ENCODE results near the gene IFRD2.
"Not testable (repeated sequence)": the region's sequence is repeated elsewhere in the genome, so short reads cannot be mapped to it uniquely, and the experiment has no call there.

The IFRD2 gene

GRCh38 chr3:50279255-50280016 is 12.8 kb downstream of the IFRD2 start:
- no peak for DNase-seq

DNA sequence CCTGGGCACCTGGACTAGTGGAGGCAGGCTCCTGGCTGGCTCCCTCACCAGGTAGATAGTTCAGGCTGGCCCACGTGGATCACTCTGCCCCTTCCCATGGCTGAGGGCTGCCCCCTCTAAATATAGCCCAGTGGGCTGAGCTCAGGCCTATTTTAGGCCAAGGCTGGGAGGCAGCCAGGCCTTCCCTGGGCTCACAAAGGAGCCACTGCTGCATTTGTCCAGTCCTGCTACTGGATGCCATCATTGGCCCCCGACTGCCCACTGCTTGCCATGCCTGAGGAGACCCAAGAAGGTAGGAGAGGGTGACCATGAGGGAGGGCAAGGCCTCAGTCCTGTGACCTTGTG is 13.4 kb downstream of the IFRD2 start, which contains the start of gene LSMEM2:
Gene LSMEM2, plus strand, starts transcription at position 208 of the 345 bp plus-strand sequence. Its CDS starts 27 bp downstream, at position 235.
- DNase-seq, result no peak

- no peak for DNase-seq
These were observed 13.9 kb downstream of the IFRD2 start for GRCh38 chr3:50278123-50278879.

- no peak for DNase-seq
These were observed 15.5 kb downstream of the IFRD2 start for GRCh38 chr3:50276762-50277101.

DNA sequence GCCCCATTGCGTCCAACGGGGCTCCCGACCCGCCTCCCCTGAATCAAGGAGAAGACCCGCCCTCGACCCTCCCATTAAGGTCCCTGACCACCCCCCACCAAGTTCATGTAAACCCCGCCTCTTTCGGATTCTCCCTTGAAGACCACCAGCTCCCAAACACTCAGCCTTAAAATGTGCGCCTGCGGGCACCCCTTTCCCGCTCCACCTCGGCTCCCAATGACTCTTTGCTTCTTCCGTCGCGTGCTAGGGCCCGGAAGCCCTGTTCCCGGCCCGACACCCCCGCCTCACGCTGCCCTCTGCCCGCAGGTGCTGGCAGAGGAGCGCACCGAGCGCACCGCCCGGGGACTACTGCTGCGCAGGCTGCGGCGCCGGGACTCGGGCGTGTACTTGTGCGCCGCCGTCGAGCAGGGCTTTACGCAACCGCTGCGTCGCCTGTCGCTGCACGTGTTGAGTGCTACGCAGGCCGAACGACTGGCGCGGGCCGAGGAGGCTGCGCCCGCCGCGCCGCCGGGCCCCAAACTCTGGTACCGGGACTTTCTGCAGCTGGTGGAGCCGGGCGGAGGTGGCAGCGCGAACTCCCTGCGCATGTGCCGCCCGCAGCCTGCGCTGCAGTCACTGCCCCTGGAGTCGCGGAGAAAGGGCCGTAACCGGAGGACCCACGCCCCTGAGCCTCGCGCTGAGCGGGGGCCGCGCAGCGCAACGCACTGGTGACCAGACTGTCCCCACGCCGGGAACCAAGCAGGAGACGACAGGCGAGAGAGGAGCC is 16.1 kb downstream of the IFRD2 start:
- DNase-seq, result peak; percentile 24

DNA sequence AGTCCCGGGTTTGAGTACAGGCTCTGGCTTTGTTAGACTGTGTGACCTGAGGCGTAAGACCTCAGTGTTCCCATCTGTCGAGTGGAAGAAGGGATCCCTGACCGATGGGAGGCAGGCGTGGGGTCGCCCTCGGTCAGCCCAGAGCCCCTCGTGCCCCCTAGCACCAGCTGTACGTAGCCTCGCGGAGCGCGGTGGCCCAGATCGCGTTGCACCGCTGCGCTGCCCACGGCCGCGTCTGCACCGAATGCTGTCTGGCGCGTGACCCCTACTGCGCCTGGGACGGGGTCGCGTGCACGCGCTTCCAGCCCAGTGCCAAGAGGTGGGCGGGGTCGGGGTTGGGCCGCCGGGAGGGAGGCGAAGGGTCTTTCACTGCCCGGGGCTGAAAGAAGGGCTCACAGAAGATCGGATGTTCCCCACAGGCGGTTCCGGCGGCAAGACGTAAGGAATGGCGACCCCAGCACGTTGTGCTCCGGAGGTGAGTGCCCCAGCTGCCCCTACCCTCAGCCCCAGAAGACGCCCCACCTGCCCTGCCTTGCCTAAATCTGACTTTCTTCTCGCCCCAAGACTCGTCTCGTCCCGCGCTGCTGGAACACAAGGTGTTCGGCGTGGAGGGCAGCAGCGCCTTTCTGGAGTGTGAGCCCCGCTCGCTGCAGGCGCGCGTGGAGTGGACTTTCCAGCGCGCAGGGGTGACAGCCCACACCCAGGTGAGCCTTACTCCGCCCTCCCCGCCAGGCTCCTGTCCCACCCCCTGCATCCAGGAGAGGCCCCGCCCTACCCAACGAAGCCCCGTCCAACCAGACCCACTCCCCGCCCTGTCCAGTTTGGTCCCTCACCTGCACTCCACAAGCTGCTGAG is 16.9 kb downstream of the IFRD2 start:
- DNase-seq, result no peak

DNA sequence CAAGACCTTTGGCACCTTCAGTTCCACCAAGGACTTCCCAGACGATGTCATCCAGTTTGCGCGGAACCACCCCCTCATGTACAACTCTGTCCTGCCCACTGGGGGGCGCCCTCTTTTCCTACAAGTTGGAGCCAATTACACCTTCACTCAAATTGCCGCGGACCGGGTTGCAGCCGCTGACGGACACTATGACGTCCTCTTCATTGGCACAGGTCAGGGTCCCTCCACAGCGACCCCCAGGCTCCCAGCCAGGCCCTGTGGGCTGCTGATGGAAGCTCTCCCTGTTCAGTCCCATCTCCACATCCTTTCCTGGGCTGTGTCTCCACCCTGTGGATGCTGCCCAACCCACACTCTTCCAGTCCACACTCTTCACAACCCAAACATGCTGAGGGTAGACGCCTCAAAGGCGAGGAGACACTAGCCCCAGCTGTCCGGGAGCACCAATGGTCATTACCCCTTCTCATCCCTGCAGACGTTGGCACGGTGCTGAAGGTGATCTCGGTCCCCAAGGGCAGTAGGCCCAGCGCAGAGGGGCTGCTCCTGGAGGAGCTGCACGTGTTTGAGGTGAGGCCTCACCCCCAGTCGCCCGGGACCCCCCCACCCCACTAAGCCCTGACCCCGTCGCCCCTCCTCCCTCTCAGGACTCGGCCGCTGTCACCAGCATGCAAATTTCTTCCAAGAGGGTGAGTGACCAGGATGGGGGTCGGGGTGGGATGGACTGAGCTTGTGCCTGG is 17.7 kb downstream of the IFRD2 start:
- DNase-seq, result peak; percentile 66

DNA sequence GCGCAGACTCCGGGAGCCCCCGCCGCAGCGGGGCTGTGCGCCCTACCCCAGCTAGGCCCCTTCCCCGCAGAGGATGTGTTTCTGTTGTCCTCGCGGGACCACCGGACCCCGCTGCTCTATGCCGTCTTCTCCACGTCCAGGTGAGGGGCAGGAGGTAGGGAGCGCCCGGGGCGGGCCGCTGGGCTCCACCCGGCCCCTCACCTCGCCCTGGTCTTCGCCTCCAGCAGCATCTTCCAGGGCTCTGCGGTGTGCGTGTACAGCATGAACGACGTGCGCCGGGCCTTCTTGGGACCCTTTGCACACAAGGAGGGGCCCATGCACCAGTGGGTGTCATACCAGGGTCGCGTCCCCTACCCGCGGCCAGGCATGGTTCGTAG is 18.6 kb downstream of the IFRD2 start:
- DNase-seq, result no peak

DNA sequence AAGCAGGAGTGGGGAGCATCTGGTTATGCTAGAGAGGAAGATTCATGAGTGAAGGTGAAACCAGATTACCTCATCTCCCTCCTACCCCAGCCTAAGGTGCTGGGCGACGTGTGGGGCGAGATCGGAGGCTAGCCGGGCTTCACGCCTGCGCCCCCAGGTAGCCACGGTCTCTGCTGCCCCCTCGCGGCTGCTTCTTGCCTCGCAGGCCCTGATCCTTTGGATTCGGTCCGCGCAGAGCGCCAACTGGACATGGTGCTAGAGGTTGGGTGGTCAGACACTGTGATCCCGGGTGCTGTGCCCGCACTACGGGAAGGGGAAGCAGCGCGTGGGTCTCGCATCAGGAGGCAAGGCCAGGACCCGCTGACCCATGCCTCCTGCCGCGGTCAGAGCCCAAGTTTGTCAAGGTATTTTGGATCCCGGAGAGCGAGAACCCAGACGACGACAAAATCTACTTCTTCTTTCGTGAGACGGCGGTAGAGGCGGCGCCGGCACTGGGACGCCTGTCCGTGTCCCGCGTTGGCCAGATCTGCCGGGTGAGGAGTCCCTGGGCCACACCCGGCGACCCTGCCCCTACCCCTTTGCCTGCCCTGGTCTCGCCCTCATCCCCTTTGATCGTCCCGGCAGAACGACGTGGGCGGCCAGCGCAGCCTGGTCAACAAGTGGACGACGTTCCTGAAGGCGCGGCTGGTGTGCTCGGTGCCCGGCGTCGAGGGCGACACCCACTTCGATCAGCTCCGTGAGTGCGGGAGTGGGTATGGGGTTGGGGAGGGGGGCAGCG is 19.1 kb downstream of the IFRD2 start:
- peak; percentile 76 for DNase-seq

GRCh38 chr3:50272538-50272910 is 19.7 kb downstream of the IFRD2 start:
- DNase-seq, result not testable (repeated sequence)

DNA sequence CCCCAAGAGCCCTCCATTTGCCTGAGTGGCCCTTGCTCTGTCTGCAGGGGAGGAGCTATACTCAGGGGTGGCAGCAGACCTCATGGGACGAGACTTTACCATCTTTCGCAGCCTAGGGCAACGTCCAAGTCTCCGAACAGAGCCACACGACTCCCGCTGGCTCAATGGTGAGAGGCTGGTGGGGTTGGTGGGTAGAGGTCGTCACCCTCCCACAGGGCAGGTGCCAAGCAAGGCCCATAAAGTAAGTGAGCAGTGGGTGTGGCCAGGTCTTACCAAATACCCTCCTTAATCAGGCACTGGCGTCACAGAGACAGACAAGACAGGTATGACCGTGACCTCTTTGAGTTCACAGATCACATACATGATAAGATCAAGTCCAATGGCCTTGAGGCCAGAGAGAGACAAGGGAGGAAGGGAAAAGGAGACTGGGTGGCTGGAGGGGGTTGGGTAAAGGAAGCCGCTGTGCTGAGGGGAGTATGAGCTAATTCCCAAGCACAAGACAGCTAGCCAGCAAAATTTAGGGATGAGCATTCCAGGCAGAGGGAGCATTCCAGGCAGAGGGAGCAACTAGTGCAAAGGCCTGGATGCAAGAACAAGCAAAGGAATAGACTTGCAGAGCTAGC is 20.8 kb downstream of the IFRD2 start:
- DNase-seq, result no peak

- DNase-seq, result no peak
These were observed 21.6 kb downstream of the IFRD2 start for GRCh38 chr3:50270422-50271224.

DNA sequence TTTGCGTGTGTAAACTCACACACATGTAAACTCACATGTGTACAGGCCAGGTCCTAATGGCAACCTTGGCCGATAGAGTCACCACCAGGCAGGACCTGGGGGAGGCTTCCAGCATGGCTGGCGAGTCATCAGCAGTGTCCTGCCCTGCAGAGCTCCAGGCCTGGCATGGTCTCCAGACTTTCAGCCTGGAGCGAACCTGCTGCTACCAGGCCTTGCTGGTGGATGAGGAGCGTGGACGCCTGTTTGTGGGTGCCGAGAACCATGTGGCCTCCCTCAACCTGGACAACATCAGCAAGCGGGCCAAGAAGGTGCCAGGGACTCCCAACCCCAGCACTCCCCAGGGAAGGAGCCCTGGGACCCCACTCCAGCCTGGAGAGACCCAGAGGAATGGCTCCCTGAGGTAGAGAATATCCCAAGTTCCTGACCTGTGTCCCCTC is 22.2 kb downstream of the IFRD2 start:
- DNase-seq, result no peak

DNA sequence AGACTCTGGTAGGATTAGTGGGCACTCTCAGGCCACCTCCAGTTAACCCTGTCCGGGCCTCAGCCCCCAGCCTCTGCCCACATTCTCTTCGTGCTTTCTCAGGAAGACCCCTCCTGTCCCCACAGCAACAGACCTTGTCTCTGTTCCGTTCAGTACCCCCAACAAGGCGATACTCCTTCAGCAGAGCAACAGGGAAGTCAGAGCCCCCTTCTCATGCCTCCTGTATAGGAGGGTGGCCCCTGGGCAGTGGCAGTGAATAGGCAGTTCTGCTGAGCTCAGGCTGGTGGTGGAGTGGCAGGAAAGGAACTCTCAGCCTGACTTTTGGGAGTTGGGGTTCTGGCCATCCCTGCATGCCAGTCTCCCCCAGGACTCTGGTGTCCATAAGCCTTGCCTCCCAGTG is 22.8 kb downstream of the IFRD2 start:
- no peak for DNase-seq

GRCh38 chr3:50268703-50269451 is 23.4 kb downstream of the IFRD2 start, which contains the start of gene SEMA3B:
TSS of gene SEMA3B (plus strand) at chr3:50269147. CDS start at chr3:50269241, 94 bp downstream.
- DNase-seq, result no peak

DNA sequence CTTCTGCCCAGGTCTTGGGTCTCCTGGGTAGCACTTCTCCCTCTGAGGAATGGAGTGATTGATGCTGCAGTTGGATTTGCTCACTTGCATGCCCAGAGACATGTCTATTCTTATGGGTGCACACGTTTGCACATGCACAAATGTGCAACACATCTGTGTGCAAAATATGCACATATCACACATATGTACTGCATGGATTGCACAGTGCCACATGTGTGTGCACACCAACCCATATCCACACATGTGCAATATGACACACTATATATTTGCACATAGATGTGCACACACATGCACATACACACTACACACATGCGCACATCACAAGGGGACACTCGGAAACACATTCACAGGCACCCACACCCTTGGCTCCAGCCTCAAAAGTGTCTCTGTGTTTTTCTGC is 24.0 kb downstream of the IFRD2 start:
- no peak for DNase-seq

DNA sequence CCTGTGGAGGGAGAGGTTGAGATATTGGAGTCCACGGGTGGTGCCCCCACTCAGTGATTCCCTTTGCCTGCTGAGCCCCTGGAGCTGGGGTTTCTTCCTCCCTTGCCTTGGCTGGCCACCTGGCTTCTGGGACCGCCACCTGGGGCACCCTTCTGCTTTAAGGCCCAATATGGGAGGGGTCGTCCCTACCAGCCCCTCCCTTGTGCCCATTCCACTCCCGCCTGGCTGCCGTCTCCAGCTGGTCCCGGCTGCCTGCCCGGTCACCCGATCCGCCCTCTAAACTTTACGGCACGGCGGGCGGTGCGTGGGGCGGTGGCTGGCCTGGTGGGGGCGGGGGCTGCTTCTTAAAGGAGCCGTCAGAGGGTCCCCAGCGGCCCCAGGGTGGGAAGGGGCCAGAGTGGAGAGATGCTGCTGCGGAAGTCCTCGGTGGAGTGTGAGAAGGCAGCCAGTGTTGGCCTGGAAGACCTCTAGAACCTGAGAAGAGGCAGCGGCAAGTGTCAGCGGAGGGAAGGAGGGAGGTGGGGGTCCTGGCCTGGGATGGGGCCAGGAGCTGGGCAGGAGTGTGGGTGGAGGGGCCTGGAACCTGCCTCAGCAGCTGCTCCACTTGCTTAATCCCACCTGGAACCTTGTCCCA is 24.8 kb downstream of the IFRD2 start:
- no peak for DNase-seq

- no peak for DNase-seq
These were observed 25.4 kb downstream of the IFRD2 start for GRCh38 chr3:50266836-50267235.
